ENCODE results near the gene GSG1L.
"Not testable (repeated sequence)": the region's sequence is repeated elsewhere in the genome, so short reads cannot be mapped to it uniquely, and the experiment has no call there.

Gene GSG1L

DNA sequence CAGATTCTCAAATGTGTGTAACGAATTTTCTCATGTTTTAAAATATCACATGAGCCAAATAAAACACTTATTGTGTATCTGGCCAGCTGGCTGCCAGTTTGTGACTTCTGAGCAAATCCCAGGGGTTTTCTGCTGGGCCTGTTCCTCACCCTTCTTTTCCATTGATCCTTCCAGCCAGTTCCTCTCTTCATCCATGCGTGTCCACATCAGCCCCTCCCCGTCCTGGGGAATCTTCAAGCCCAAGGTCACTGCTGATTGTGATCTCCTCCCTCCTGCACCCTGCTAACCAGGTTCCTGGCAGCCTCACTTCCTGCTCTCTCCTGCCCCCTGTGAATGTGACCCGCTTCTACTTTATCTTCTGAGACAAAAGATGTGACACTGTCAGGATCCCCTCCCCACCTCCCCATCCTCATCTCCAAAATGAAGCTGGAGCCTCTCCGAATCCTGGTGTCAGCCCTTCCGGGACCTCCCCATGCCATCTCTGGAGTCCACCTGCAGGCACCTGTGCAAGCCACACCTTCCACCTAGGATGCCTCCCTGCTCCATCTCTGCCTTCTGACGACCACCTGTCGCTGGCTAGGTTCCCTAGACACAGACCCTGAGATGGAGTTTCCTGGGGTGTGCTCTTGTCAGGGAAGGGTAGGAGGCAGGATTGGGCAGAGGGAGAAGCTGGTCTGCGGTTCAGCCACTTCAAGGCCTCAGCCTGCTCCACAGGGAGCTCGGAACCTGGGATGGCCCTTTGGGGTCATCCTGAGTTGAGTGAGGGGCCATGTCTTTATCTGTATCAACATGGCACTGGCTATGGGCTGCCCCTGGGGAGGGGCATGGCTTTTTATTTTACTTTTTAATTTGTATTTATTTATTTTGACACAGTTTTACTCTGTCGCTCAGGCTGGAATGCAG is 308.5 kb downstream of the GSG1L start:
- no peak for DNase-seq (ENCODE audit: low read depth)

DNA sequence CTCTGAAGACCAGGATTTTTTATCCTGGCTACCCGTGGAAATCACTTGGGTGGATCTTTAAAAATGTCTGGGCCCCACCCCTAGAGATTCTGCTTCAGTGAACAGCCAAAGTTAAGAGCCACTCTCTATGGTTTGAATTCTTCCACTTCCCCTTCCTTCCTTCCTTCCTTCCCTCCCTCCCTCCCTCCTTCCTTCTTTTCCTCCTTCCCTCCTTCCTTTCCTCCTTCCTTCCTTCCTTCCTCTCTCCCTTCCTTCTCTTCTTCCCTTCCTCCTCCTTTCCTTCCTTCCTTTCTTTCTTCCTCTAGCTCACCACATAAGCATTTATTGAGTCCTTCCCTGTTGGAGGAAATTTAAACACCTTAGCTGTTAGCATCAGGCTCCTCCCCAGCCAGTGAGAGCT is 310.0 kb downstream of the GSG1L start:
- no peak for DNase-seq (ENCODE audit: low read depth)

GRCh38 chr16:27752241-27752640 is 311.3 kb downstream of the GSG1L start:
- DNase-seq (ENCODE audit: low read depth), result no peak

DNA sequence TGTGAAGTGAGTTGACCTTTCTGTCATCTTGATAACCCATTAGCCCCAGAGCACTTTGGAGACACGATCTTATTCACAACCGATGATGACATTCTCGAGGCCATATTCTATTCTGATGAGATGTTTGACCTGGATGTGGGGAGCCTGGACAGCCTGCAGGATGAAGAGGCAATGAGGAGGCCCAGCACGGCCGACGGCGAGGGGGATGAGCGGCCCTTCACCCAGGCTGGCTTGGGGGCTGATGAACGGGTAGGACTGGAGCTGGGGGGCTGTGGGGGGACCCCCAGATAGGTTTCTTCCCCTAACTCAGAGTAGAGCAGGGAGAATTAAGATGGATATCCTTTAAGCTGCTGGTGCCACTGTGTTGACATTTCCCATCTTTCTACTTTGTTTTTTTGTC is 311.8 kb downstream of the GSG1L start:
- no peak for DNase-seq (ENCODE audit: low read depth)

DNA sequence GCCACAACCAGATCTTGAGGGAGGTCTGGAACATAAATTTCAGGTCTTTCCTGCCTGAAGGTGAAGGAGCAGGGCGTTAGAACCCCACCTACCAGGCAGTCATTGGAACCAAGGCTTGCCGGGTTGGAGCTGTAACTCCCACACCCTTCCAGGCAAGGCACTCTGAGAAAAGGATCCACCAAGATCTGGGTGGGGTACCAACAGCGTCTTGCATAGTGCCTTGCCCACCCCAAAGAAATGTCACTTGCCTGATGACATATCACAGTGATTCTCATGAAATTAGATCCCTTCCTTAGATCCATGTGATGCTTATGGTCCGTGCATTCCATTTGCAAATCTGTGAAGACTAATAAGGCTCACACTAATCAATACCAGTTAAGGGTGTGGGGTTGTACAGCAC is 312.3 kb downstream of the GSG1L start:
- DNase-seq (ENCODE audit: low read depth), result no peak

- DNase-seq (ENCODE audit: low read depth), result no peak
These were observed 313.6 kb downstream of the GSG1L start for GRCh38 chr16:27749946-27750345.

GRCh38 chr16:27749547-27749875 is 314.0 kb downstream of the GSG1L start:
- no peak for DNase-seq (ENCODE audit: low read depth)

DNA sequence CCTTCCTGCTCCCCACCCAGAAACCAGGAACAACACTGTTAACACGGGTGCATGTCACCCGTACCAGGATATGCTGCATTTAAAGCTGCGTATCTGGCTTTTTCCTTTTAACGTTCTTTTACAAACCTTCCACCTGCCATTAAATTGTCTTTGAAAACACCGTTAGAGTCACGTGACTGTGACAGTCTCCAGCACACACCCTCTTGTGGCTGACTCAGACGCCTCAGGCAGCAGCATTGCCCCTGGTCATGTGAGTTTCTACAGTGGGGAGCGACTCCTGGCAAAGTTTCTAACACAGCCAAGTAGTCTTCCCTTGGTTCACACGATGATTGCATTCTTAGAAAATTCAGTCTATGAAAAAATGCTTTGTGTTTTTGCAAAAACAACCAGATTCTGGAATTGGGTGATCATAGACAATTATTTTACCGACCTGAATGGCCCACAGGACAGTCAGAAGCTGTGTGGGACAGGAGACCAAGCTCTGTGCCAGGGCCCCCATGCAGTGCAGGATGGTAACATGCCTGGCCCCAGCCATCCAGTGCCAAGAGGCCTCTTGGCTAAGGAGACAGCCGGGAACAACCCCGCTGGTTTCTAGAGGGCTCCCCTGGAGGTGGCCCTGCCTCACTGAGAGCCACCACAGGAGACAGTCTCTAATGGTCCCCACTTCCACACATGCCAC is 314.5 kb downstream of the GSG1L start:
- DNase-seq (ENCODE audit: low read depth), result no peak

- no peak for DNase-seq (ENCODE audit: low read depth)
These were observed 315.6 kb downstream of the GSG1L start for GRCh38 chr16:27747946-27748345.

- DNase-seq (ENCODE audit: low read depth), result no peak
These were observed 317.2 kb downstream of the GSG1L start for GRCh38 chr16:27746076-27746855.

DNA sequence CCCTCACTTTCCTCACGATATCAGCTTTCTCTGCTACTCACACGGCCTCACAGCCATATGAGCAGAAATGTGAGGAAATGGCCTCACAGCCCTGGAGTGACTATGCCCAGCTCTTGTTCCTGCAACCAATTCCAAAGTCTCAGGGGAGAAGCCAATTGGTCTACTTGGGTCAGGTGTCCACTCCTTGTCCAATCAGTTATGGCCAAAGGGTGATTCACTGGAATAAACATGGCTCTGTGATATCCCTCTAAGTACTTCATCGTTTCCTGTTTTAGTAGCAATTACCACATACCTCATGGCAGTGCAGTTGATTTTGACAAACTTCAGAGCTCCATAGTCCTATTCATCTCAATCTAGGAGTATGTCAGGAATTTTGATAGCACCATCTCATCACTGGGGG is 318.2 kb downstream of the GSG1L start:
- no peak for DNase-seq (ENCODE audit: low read depth)

DNA sequence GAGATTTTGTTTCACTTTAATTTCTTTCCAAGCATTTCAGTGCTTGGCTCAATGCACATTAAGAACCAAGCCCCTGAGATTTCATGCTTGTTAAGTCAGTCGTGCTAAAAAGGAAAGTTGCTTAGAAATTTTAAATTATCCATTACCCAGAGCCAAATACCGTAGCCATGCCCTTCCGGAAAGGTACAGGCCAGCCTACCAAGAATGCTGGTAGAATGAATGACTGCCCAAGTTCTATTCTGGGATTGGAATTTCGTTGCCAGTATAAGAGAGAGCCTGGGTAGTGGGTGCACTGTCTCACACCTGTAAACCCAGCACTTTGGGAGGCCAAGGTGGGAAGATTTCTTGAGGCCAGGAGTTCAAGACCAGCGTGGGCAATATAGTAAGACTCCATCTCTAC is 319.6 kb downstream of the GSG1L start:
- no peak for DNase-seq (ENCODE audit: low read depth)

DNA sequence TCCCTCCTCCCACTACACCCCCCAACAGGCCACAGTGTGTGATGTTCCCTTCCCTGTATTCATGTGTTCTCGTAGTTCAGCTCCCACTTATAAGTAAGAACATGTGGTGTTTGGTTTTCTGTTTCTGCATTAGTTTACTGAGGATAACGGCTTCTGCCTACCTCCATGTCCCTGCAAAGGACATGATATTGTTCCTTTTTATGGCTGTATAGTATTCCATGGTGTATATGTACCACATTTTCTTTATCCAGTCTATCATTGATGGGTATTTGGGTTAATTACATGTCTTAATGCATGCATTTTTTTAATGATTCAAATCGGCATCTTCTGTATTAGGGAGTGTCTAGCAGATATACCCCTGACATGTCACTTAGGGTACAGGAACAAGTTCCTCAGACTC is 320.5 kb downstream of the GSG1L start:
- not testable (repeated sequence) for DNase-seq (ENCODE audit: low read depth)

DNA sequence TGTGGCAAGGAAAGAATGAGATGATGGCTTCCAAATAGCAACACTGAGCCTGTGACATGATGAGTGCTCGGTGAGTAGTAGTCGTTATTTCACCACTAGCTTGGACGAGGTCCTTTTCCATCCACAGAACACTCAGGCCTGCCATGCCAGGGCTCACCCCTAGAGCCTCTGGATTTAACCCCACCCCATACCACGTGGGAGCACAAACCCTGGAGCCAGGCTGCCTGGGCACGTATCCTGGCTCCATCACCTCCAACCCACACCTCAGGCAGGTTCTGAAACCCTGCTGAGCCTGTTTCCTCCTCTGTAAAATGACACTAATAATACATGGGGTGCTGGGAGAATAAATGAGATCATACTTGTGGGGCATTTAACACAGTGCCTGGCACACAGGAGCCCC is 321.2 kb downstream of the GSG1L start:
- DNase-seq (ENCODE audit: low read depth), result no peak

- DNase-seq (ENCODE audit: low read depth), result no peak
These were observed 322.9 kb downstream of the GSG1L start for GRCh38 chr16:27740496-27741201.

GRCh38 chr16:27739606-27740357 is 323.7 kb downstream of the GSG1L start:
- no peak for DNase-seq (ENCODE audit: low read depth)

GRCh38 chr16:27738596-27738995 is 324.9 kb downstream of the GSG1L start:
- DNase-seq (ENCODE audit: low read depth), result no peak

Data from HS-27A (cell line).